Measurements from ENCODE around the gene HES7. TPM values are rescaled to one million over a fixed set of nuclear protein-coding genes. Genes with fewer than 3 reads are reported as not detected.

The HES7 gene
- total RNA-seq, 1 donor, result 0.09 TPM

DNA sequence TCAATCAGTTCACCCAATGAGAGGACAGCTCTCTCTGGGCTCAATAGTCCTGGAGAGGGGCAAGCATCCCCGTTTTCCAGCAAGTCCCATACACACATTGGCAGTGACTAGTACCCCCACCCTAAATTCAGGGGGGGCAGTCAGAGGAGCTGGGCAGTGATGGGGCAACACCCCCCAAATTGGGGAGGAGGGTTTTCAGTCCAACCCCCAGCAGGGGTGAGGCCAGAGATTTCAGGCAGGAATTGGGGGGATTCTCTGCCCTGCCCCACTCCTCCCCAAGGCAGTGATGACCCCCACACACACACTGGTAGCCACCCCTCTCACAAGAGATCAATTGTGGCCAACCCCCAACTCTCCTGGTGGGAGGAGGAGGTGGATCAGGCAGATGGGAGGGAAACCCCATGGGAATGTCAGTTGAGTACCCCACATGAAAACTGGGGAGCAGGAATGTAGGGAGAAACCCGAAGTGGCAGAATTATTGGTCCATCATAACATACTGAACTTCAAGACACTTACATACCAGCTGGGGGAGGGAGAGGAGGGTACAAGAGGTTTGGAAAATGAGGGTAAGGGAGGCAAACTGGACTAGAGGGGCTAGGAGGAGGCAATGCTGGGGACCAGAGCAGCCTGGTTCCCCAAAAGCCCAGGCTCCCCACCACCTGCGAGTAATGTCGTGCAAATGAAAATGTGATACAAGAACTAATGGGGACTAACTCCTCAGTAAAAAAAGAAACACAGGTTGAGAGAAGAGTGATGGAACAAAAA, 35.7 kb upstream of the HES7 start:
- H3K4me3 ChIP-seq (ENCODE audit: low read depth, low read length), result no peak overlapping the region
- no peak for DNase-seq (ENCODE audit: low read depth)
- TF ChIP-seq, protein P1, sequence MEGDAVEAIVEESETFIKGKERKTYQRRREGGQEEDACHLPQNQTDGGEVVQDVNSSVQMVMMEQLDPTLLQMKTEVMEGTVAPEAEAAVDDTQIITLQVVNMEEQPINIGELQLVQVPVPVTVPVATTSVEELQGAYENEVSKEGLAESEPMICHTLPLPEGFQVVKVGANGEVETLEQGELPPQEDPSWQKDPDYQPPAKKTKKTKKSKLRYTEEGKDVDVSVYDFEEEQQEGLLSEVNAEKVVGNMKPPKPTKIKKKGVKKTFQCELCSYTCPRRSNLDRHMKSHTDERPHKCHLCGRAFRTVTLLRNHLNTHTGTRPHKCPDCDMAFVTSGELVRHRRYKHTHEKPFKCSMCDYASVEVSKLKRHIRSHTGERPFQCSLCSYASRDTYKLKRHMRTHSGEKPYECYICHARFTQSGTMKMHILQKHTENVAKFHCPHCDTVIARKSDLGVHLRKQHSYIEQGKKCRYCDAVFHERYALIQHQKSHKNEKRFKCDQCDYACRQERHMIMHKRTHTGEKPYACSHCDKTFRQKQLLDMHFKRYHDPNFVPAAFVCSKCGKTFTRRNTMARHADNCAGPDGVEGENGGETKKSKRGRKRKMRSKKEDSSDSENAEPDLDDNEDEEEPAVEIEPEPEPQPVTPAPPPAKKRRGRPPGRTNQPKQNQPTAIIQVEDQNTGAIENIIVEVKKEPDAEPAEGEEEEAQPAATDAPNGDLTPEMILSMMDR (IDR thresholded peaks at IDR 0.05; ENCODE audit: insufficient read depth, low read length), result no peak

DNA sequence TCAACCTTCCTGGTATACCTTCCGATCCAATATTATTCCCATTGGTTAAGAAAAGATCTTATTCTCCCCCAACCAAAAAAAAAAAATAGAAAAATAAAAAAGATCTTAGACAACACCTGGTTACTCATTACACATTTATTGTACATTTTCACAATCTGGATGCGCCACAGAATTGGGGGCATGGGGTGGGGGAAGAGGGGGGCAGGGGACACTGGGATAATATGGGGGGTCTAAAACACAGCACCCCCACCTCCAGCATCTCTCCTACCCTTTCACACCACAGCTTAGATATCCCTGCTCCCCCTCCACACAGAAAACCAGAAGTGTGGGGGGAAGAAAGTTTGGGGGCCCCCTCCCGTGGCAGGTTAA, 35.1 kb upstream of the HES7 start:
- DNase-seq (ENCODE audit: low read depth), result no peak
- H3K4me3 ChIP-seq (ENCODE audit: low read depth, low read length), result no peak overlapping the region
- TF ChIP-seq, protein P1 (IDR thresholded peaks at IDR 0.05; ENCODE audit: insufficient read depth, low read length), result no peak

DNA sequence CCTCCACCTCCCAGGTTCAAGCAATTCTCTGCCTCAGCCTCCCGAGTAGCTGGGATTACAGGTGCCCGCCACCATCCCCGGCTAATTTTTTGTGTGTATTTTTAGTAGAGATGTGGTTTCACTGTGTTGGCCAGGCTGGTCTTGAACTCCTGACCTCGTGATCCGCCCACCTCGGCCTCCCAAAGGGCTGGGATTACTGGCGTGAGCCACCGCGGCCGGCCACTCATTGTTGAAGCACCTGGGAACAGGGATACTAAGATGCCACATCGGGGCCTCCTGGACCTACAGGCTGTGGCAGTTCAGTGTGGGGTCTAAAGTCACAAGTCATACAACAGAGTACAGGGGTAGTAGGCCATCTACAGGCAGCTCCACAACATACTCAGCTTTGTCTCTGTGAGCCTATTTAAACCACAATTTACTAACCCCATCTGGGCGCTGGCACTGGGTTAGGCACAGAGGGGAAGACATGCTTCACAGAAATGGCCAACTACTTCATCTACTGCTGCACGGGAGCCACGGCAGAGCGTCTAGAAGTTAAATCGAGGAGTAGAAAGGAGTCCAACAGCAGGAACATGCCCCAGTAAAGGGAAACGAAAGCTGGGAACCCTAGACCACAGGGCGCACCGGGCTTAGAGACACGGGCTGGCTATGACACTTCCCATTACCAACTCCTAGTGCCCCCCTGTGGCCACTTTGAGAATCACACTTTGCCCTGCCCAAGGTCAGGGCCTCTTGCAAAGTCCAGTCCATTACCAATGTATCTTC, 34.5 kb upstream of the HES7 start:
- H3K4me3 ChIP-seq (ENCODE audit: low read depth, low read length), result peak overlapping the region; percentile 4
- TF ChIP-seq, protein P1 (IDR thresholded peaks at IDR 0.05; ENCODE audit: insufficient read depth, low read length), result peak; percentile 86

DNA sequence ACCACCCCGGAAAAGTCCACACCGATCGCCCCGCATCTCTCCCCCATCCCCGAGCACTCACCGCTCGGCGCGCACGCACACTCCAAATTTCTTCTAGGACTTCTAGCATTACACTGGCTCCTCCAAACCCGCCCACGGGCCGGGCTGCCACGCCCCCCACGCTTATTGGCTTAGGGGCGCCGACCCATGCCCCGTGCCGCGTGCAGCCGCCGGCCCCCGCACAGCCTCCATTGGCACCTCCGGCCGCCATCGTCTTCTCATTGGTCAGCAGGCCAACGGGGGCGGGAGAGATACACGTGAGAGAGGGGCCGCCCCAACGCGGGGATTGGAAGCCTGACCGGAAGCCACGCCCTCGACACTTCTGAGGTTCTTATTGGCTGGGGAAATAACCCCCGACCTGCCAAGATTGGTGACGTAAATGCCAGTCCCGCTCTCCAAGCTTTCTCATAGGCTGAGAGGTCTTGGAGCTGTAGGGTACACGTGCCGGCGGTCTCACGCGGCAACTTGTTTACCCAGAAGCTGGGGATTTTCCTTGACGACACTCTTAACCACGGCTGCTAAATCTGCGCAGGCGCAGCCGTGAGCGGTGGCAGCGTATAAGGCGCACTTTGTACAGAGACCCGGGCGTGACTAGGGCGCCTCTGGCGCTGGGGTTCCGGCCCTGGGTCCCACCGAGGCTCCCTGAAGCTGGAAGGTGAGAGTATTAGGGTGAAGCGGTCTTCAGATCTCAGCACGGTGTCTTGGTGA, 32.5 kb upstream of the HES7 start:
- peak; percentile 100 for DNase-seq (ENCODE audit: low read depth)
- peak overlapping the region; percentile 80 for H3K4me3 ChIP-seq (ENCODE audit: low read depth, low read length)
- TF ChIP-seq, protein P1 (IDR thresholded peaks at IDR 0.05; ENCODE audit: insufficient read depth, low read length), result no peak

More for the DNA sequence above, 34.5 kb upstream of the HES7 start:
- peak; percentile 92 for DNase-seq (ENCODE audit: low read depth)

DNA sequence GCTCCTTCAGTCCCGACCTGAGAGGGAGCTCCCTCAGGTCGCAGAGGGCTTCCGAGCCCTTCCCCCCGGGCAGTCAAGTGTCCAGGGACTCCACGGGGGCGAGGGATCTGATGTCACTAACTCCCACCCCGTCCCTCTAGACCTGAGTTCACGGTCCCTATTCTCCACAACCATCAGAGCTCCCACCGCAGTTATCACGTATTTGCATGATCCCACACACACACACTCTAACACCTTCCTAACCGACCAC, 32.0 kb upstream of the HES7 start:
- TF ChIP-seq, protein P1 (IDR thresholded peaks at IDR 0.05; ENCODE audit: insufficient read depth, low read length), result no peak
- no peak for DNase-seq (ENCODE audit: low read depth)
- peak overlapping the region; percentile 80 for H3K4me3 ChIP-seq (ENCODE audit: low read depth, low read length)

DNA sequence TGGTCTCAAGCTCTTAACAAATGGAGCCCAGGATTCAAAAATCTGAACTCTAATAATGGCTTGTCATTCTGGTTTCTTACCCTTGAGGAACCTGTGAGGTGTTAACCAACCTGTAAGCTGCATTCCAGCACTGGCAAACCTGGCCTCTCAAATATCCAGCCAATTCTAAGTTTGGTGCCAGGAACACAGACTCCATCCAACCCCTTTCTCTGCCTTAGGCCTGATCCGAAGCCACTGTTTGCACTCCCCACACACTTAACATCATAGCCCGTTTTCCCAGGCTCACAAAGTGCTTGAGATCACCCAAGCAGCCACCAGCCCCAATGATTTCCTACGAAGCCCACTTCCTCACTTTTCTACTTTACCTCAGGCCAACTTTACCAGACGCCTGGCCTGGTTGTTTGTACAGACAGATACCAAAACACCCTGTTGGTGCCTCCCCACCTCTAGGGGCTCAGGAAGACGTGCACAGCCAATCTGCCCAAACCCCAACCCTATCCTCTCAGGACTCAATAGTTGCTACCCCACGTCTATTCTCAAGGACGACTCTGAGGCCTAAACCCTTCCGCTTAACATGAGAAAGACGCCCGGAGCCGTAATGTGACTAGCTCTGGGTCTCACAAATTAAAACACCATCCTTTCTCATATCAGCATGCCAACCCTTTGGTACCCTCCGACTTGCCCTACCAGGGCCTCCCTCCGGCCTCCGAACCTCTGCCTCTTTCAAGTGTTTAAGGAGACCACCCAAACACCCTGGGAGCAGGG, 31.5 kb upstream of the HES7 start:
- peak overlapping the region; percentile 80 for H3K4me3 ChIP-seq (ENCODE audit: low read depth, low read length)
- DNase-seq (ENCODE audit: low read depth), result peak; percentile 19
- TF ChIP-seq, protein P1 (IDR thresholded peaks at IDR 0.05; ENCODE audit: insufficient read depth, low read length), result no peak

Data from fibroblast of the aortic adventitia (primary cell).